Right lobe of liver (tissue), 6 donors: Measurements from ENCODE around the gene SLC35D1. TPM values are rescaled to one million over a fixed set of nuclear protein-coding genes. Genes with fewer than 3 reads are reported as not detected.

Source experiments
- ATAC-seq, 4 donors: fragments of 200-7000 bp; cut with Tn5 transposase; one replicate each; pipeline ENCODE4 v1.9.1; 2020; ENCODE audit warnings: mild to moderate bottlenecking in 4 of 4, moderate library complexity in 4 of 4
- DNase-seq, 3 donors: peaks; one replicate each; pipeline ENCODE4 v3.0.0-alpha.2; 2020
- H3K27ac ChIP-seq, 3 donors: fragments of 200-600 bp; one replicate each; pipeline ENCODE4 v1.8.0; 2022
- H3K27me3 ChIP-seq, 2 donors: fragments of 200-600 bp; one replicate each; pipeline ENCODE4 v1.8.0; 2022
- H3K36me3 ChIP-seq, 4 donors: fragments of 200-600 bp; sonication (generic) in 1 of 4; one replicate each; pipeline versions ENCODE4 v1.5.1 to v1.8.0; 2017 to 2022; ENCODE audit warnings: control low read depth in 1 of 4
- H3K4me1 ChIP-seq, 4 donors: fragments of 200-600 bp; sonication (generic) in 1 of 4; one replicate each; pipeline versions ENCODE4 v1.5.1 to v1.8.0; 2017 to 2022; ENCODE audit warnings: control low read depth in 1 of 4
- H3K4me3 ChIP-seq, 3 donors: fragments of 200-600 bp; one replicate each; pipeline ENCODE4 v1.8.0; 2022
- H3K9me3 ChIP-seq, 4 donors: fragments of 200-600 bp; sonication (generic) in 1 of 4; one replicate each; pipeline versions ENCODE4 v1.5.1 to v1.8.0; 2017 to 2022; ENCODE audit warnings: control low read depth in 1 of 4
- POLR2A ChIP-seq: fragments of 450-650 bp; IDR thresholded peaks from one replicate; pipeline ENCODE4 v1.6.1; 2017; ENCODE audit warnings: antibody characterized with exemption, mild to moderate bottlenecking
- WGBS: methylation state at CpG from one replicate; pipeline ENCODE4 v1.1.6; 2018; ENCODE audit warnings: low coverage, low lambda C conversion rate; ENCODE audit not compliant: insufficient coverage; ENCODE audit errors: missing lambda C conversion rate; 5-methylcytosine and 5-hydroxymethylcytosine counted together
- intact Hi-C, 2 donors: fragments of 100-400 bp; cut with DNase I; formaldehyde crosslinking; loops; one replicate each; pipeline versions ENCODE4 v1.11.2 to v1.14.1; 2022
- total RNA-seq, 6 experiments: library from RNA; depleted of rRNA in 2 of 6; stranded (reverse); fragments of >200 nt in 2 of 6; fragmentation: NEBNext Ultra II Directional in 3 of 6; extraction: Animal tissue kit (Norgen Biotek cat#: 25700) in 3 of 6; gene quantifications; one replicate each; pipeline versions ENCODE4 v1.1.0 to v1.2.4, GENCODE V29; 2016 to 2023
- TF ChIP-seq, protein P1 (sequence below), 4 donors: fragments of 200-600 bp in 3 of 4; fragments of 450-650 bp in 1 of 4; IDR thresholded peaks; one replicate each; pipeline versions ENCODE4 v1.5.1 to v1.8.0; 2016 to 2022; ENCODE audit warnings: antibody characterized with exemption in 4 of 4, mild to moderate bottlenecking in 2 of 4
- donor health status: DM: no; HTN: yes; CAD: no.
- donor health status: DM: no; HTN: no; CAD: no.
- donor health status: DM: no; HTN: no; CAD: no.
- donor health status: DM: no; HTN: yes; CAD: no.
- donor health status: DM: no; HTN: yes; CAD: no.

Gene SLC35D1
- total RNA-seq, 6 experiments from 2014 or later: 36.9 to 70.7 (median 52.0) TPM

DNA sequence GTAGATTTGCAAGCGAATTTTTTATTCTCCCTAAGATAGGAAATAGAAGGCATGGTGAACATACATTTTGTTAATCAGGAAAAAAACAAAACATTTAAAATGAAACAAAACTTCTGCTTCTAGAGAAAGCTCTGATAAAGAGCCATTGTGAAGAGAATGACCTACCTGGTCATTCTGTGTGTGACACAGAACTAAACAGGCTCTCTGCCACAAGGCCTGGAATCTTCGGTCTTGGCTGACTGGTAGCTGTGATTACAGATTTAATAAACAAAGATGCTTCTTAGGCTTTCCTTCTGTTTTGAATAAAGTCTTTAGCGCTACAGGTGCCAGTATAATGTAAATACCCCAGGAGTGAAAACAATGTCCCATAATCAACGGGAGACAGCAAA lies 22.1 kb downstream of the SLC35D1 start:
- Histone ChIP-seq H3K27me3 (no peaks in the 10 kb centered on the region), H3K4me3 (no peak overlapping the region), H3K36me3 (peaks cover 0 to 14% (median 4%) of the 10 kb centered on the region in 4 donors), H3K9me3 (no peaks in the 10 kb centered on the region), H3K4me1 (no peaks in the 10 kb centered on the region), H3K27ac (no peak overlapping the region)
- ATAC-seq (no peak), DNase-seq (no peak)
- 80% methylated on average over 4 of the region's 4 CpGs for WGBS
- TF ChIP-seq POLR2A: no peak
- intact Hi-C loops: no loop called here

DNA sequence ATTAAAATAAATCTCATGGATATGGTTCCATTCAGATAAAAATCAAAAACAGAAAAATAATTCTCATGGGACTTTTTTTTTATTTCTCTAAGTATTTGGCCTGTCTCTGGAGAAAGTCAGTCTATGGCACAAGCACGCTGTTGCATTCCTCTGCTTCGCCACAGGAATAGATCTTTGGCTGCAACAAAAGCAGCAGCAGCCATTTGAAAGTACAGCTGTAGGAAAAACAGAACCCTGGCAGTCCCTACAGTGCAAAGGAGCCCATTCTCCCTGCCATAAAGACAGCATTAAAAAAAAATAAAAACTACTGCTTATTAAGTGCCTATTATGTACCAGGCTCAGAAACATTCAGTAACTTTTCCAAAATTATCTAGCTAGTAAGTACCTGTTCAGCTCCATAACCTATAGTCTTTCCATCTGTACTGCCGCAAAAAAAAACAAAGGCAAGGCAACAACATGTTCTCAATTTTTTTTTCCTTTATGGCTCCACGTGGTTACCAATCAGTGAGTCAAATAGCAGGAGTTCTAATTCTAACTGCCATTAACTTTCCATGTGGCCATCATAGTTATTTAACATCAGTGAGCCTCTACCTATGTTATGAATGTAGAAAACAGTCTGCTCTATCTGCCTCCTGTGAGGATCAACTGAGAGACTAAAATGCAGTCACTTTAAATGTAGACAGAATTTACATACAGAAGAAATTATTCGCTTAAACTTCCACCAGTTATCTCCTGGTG lies 22.7 kb downstream of the SLC35D1 start:
- no peak overlapping the region for H3K27ac ChIP-seq
- WGBS: 78% methylated on average over 5 of the region's 5 CpGs
- intact Hi-C loops: no loop called here

DNA sequence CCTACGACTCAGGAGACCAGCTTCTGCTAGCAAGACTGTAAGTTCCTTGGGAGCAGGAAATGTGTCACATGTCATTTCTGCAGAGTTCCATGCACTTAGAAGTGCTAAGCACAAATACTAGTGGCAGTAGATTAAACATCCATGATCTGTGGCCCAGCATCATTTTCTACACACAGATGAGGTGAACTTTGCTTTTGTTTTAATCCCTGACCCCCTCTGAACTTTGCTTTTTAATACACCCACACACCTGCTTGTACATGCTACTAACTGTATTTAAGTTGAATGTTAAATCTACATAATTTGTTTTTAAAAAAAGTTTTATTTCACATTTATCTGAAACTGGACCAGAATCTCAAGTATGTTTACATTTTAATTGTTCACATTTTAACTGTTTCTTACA lies 24.5 kb downstream of the SLC35D1 start:
- no peak for DNase-seq
- TF ChIP-seq, protein P1, sequence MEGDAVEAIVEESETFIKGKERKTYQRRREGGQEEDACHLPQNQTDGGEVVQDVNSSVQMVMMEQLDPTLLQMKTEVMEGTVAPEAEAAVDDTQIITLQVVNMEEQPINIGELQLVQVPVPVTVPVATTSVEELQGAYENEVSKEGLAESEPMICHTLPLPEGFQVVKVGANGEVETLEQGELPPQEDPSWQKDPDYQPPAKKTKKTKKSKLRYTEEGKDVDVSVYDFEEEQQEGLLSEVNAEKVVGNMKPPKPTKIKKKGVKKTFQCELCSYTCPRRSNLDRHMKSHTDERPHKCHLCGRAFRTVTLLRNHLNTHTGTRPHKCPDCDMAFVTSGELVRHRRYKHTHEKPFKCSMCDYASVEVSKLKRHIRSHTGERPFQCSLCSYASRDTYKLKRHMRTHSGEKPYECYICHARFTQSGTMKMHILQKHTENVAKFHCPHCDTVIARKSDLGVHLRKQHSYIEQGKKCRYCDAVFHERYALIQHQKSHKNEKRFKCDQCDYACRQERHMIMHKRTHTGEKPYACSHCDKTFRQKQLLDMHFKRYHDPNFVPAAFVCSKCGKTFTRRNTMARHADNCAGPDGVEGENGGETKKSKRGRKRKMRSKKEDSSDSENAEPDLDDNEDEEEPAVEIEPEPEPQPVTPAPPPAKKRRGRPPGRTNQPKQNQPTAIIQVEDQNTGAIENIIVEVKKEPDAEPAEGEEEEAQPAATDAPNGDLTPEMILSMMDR (IDR thresholded peaks at IDR 0.05): no peak
- TF ChIP-seq POLR2A: no peak
- Histone ChIP-seq H3K4me1 (no peaks in the 10 kb centered on the region), H3K27me3 (no peaks in the 10 kb centered on the region), H3K4me3 (no peak overlapping the region), H3K27ac (no peak overlapping the region), H3K9me3 (no peaks in the 10 kb centered on the region), H3K36me3 (peaks cover 0 to 4% (median 0%) of the 10 kb centered on the region in 4 donors)
- 67% methylated on average over 1 of the region's 1 CpG for WGBS
- peak in 2 of 4 donors; percentile 30 to 53 for ATAC-seq
- intact Hi-C loops: no loop called here

More for the DNA sequence above, 22.7 kb downstream of the SLC35D1 start:
- Histone ChIP-seq H3K9me3 (no peaks in the 10 kb centered on the region), H3K4me3 (no peak overlapping the region), H3K36me3 (peaks cover 0 to 8% (median 3%) of the 10 kb centered on the region in 4 donors), H3K4me1 (no peaks in the 10 kb centered on the region), H3K27me3 (no peaks in the 10 kb centered on the region)
- no peak for ATAC-seq
- DNase-seq: no peak
- TF ChIP-seq POLR2A: no peak
- TF ChIP-seq, protein P1 (IDR thresholded peaks at IDR 0.05): no peak

DNA sequence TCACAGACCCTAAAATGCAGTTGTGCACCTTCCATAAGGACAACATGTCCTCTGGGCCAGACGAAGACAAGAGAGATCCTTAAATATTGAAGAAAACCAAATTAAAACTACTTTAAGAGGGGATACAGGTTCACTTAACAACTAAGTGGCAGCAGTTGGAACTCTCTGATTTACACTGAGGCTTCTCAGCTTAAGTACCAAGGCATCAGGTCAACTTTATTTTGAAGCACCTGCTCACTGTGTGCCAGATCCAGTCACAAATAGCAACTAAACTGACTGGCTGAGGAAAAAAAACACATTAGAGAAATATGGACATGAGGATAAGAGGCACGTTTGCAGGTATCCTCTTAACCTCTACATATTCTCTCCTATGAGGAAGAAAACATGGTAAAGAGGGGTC lies 33.2 kb downstream of the SLC35D1 start:
- Histone ChIP-seq H3K27ac (no peak overlapping the region), H3K36me3 (peaks cover 0 to 22% (median 10%) of the 10 kb centered on the region in 4 donors), H3K4me3 (no peak overlapping the region), H3K9me3 (no peaks in the 10 kb centered on the region), H3K27me3 (no peaks in the 10 kb centered on the region), H3K4me1 (peaks cover 0 to 20% (median 8%) of the 10 kb centered on the region in 4 donors)
- 30% methylated on average over 2 of the region's 2 CpGs for WGBS
- no peak for TF ChIP-seq POLR2A
- TF ChIP-seq, protein P1 (IDR thresholded peaks at IDR 0.05): no peak
- no peak for DNase-seq
- intact Hi-C loops: no loop called here
- ATAC-seq: peak; percentile 33 to 54 (median 48)

DNA sequence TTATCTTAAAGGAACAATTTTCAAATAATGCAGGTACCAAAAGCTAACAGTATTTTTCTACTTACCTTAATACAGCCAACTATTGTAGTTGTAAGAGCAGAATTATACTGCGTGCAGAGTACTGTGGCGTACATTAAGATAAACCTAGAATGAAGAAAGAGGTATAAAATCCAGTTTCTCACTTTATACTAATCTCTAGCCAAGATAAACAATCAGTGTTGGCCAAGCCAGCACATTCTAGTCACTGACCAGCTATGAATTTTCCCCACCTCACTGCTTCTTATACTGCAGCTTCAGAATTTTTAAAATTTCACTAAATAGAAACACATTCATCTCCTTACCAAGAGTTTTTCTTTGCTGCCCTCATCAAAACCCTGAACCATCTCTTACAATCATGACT lies 33.6 kb downstream of the SLC35D1 start:
- Histone ChIP-seq H3K9me3 (no peaks in the 10 kb centered on the region), H3K4me1 (peaks cover 0 to 20% (median 8%) of the 10 kb centered on the region in 4 donors), H3K36me3 (peaks cover 0 to 22% (median 10%) of the 10 kb centered on the region in 4 donors), H3K4me3 (no peak overlapping the region), H3K27ac (no peak overlapping the region), H3K27me3 (no peaks in the 10 kb centered on the region)
- intact Hi-C loops: no loop called here
- TF ChIP-seq, protein P1 (IDR thresholded peaks at IDR 0.05): no peak
- no peak for TF ChIP-seq POLR2A
- 61% methylated on average over 2 of the region's 2 CpGs for WGBS
- ATAC-seq (peak; percentile 89 to 95 (median 92)), DNase-seq (no peak)
